Measurements from ENCODE around the gene FGF7. TPM values are rescaled to one million over a fixed set of nuclear protein-coding genes. Genes with fewer than 3 reads are reported as not detected.

Gene FGF7
- total and polyA plus RNA-seq, 9 of the 15 experiments (the other 6 are each of a cell fraction or from before 2014, with no cell fraction given): not detected

- no peak overlapping the region for H2AFZ ChIP-seq (ENCODE audit: low read depth, low read length)
- H3K27ac ChIP-seq (ENCODE audit: extremely low read depth, low read depth, low read length): no peak overlapping the region
- intact Hi-C loops (cut with micrococcal nuclease) (no loop called here), in situ Hi-C loops (cut with MboI) (no loop called here)
- no peak overlapping the region for H3K4me3 ChIP-seq
- no peaks in the 10 kb centered on the region for H3K4me1 ChIP-seq (replicated peaks in 1 of 2; ENCODE audit: control insufficient read depth in 2 of 2, insufficient read depth in 2 of 2, low read length in 2 of 2)
- no TSS peak for BruUV-seq (replicated peaks)
- H3K9me3 ChIP-seq (replicated peaks; ENCODE audit: control insufficient read depth, insufficient read depth, low read depth, low read length): no peaks in the 10 kb centered on the region
- POLR2A ChIA-PET: no interaction called here
- FAIRE-seq (no peak), ATAC-seq (no peak), DNase-seq (ENCODE audit: extremely low read depth in 1 of 4, low spot score in 3 of 4) (no peak)
- H4K20me1 ChIP-seq (replicated peaks; ENCODE audit: control insufficient read depth, insufficient read depth, low read length): no peaks in the 10 kb centered on the region
- CTCF ChIA-PET (ENCODE audit: low intra/inter-chr PET ratio): no interaction called here
- no peaks in the 10 kb centered on the region for H3K79me2 ChIP-seq (ENCODE audit: control insufficient read depth, insufficient read depth, low read length)
- TF ChIP-seq ELK3 (CRISPR knock-in tag; IDR thresholded peaks at IDR 0.05) (no peak), ETV1 (tag; conservative IDR thresholded peaks at IDR 0.05; ENCODE audit: low read depth) (no peak), ELF2 (CRISPR knock-in tag; IDR thresholded peaks at IDR 0.05) (no peak), EHMT2 (IDR thresholded peaks at IDR 0.05) (no peak), GABPB2 (CRISPR knock-in tag; conservative IDR thresholded peaks at IDR 0.05) (no peak)
- TF ChIP-seq, protein P1, sequence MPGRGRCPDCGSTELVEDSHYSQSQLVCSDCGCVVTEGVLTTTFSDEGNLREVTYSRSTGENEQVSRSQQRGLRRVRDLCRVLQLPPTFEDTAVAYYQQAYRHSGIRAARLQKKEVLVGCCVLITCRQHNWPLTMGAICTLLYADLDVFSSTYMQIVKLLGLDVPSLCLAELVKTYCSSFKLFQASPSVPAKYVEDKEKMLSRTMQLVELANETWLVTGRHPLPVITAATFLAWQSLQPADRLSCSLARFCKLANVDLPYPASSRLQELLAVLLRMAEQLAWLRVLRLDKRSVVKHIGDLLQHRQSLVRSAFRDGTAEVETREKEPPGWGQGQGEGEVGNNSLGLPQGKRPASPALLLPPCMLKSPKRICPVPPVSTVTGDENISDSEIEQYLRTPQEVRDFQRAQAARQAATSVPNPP (IDR thresholded peaks at IDR 0.05; ENCODE audit: borderline replicate concordance, insufficient read depth, insufficient read length): no peak
- TF ChIP-seq, protein P2, sequence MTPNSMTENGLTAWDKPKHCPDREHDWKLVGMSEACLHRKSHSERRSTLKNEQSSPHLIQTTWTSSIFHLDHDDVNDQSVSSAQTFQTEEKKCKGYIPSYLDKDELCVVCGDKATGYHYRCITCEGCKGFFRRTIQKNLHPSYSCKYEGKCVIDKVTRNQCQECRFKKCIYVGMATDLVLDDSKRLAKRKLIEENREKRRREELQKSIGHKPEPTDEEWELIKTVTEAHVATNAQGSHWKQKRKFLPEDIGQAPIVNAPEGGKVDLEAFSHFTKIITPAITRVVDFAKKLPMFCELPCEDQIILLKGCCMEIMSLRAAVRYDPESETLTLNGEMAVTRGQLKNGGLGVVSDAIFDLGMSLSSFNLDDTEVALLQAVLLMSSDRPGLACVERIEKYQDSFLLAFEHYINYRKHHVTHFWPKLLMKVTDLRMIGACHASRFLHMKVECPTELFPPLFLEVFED (CRISPR knock-in tag; conservative IDR thresholded peaks at IDR 0.05): no peak
- TF ChIP-seq, protein P3, sequence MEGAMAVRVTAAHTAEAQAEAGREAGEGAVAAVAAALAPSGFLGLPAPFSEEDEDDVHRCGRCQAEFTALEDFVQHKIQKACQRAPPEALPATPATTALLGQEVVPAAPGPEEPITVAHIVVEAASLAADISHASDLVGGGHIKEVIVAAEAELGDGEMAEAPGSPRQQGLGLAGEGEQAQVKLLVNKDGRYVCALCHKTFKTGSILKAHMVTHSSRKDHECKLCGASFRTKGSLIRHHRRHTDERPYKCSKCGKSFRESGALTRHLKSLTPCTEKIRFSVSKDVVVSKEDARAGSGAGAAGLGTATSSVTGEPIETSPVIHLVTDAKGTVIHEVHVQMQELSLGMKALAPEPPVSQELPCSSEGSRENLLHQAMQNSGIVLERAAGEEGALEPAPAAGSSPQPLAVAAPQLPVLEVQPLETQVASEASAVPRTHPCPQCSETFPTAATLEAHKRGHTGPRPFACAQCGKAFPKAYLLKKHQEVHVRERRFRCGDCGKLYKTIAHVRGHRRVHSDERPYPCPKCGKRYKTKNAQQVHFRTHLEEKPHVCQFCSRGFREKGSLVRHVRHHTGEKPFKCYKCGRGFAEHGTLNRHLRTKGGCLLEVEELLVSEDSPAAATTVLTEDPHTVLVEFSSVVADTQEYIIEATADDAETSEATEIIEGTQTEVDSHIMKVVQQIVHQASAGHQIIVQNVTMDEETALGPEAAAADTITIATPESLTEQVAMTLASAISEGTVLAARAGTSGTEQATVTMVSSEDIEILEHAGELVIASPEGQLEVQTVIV (CRISPR knock-in tag; IDR thresholded peaks at IDR 0.05; ENCODE audit: borderline replicate concordance): no peak
- no peaks in the 10 kb centered on the region for H3K9me1 ChIP-seq (ENCODE audit: control insufficient read depth, insufficient read depth, low read length)
- H3K27me3 ChIP-seq (ENCODE audit: control insufficient read depth in 2 of 2, insufficient read depth in 2 of 2, low read length in 2 of 2): no peaks in the 10 kb centered on the region; a peak in 1 of 5 replicates
- H3K4me2 ChIP-seq (ENCODE audit: insufficient read depth, low read length): no peak overlapping the region
- H3K36me3 ChIP-seq (ENCODE audit: control insufficient read depth, insufficient read depth, low read length): no peaks in the 10 kb centered on the region
- no peak overlapping the region for H3K9ac ChIP-seq (ENCODE audit: insufficient read depth in 1 of 2, low read depth in 2 of 2, low read length in 2 of 2)
Observed at GRCh38 chr15:49456166-49456565, 33.1 kb downstream of the FGF7 start.
